CD14-positive monocyte (primary cell): ENCODE results near the gene SH3PXD2A. TPM values are rescaled to one million over a fixed set of nuclear protein-coding genes. Genes with fewer than 3 reads are reported as not detected.

ENCODE experiments used
- DNase-seq, 3 donors: peaks; one replicate each; pipeline ENCODE4 v3.0.0-alpha.2; 2011 to 2022
- H2AFZ ChIP-seq: 2 replicates; pipeline ENCODE4 v1.6.0; 2012; ENCODE audit warnings: mild to moderate bottlenecking, low read depth, low read length, inconsistent platforms; ENCODE audit not compliant: insufficient read depth, poor library complexity, severe bottlenecking
- H3K27ac ChIP-seq, 2 donors: 1 replicate in 1 of 2; 2 replicates in 1 of 2; pipeline ENCODE4 v1.5.1; 2012 to 2013; ENCODE audit warnings: low read length in 2 of 2, control low read depth in 1 of 2, inconsistent platforms in 1 of 2, low read depth in 1 of 2, mild to moderate bottlenecking in 1 of 2
- H3K27me3 ChIP-seq, 2 donors: one replicate each; pipeline versions ENCODE4 v1.6.0 to v1.6.1; 2011 to 2013; ENCODE audit warnings: low read length in 2 of 2; ENCODE audit not compliant: control insufficient read depth in 2 of 2, insufficient read depth in 2 of 2
- H3K36me3 ChIP-seq, 2 donors: replicated peaks in 1 of 2; 1 replicate in 1 of 2; 2 replicates in 1 of 2; pipeline versions ENCODE4 v1.5.1 to v1.6.1; 2012 to 2013; ENCODE audit warnings: low read length in 2 of 2, control low read depth in 1 of 2, inconsistent platforms in 1 of 2, mild to moderate bottlenecking in 1 of 2; ENCODE audit not compliant: insufficient read depth in 2 of 2, control insufficient read depth in 1 of 2
- H3K4me1 ChIP-seq, 2 donors: 1 replicate in 1 of 2; 2 replicates in 1 of 2; pipeline versions ENCODE4 v1.5.1 to v1.6.1; 2012 to 2013; ENCODE audit warnings: low read length in 2 of 2, control low read depth in 1 of 2, inconsistent platforms in 1 of 2, mild to moderate bottlenecking in 1 of 2, moderate library complexity in 1 of 2; ENCODE audit not compliant: insufficient read depth in 2 of 2, control insufficient read depth in 1 of 2
- H3K4me2 ChIP-seq: replicated peaks from 2 replicates; pipeline ENCODE3; 2012; ENCODE audit warnings: low read length, moderate library complexity, mild to moderate bottlenecking; ENCODE audit not compliant: poor library complexity, severe bottlenecking; ENCODE audit errors: extremely low read depth
- H3K4me3 ChIP-seq, 3 experiments: fragments of 200-600 bp in 1 of 3; sonication (generic) in 1 of 3; replicated peaks in 1 of 3; 1 replicate in 2 of 3; 2 replicates in 1 of 3; pipeline ENCODE4 v1.5.1; 2011 to 2013; ENCODE audit warnings: low read length in 3 of 3, mild to moderate bottlenecking in 3 of 3, control low read depth in 2 of 3, low read depth in 2 of 3, inconsistent platforms in 1 of 3, moderate library complexity in 1 of 3
- H3K79me2 ChIP-seq: 2 replicates; pipeline ENCODE4 v1.6.0; 2012; ENCODE audit warnings: mild to moderate bottlenecking, control low read depth, inconsistent platforms, low read length, moderate library complexity; ENCODE audit not compliant: insufficient read depth
- H3K9ac ChIP-seq: 2 replicates; pipeline ENCODE4 v1.6.0; 2017; ENCODE audit warnings: low read length, mild to moderate bottlenecking; ENCODE audit not compliant: insufficient read depth, poor library complexity, severe bottlenecking
- H3K9me3 ChIP-seq, 2 donors: replicated peaks in 1 of 2; 1 replicate in 1 of 2; 2 replicates in 1 of 2; pipeline versions ENCODE4 v1.5.1 to v1.6.1; 2012 to 2013; ENCODE audit warnings: low read length in 2 of 2, control low read depth in 1 of 2; ENCODE audit not compliant: control insufficient read depth in 1 of 2, insufficient read depth in 1 of 2
- H4K20me1 ChIP-seq: 2 replicates; pipeline ENCODE4 v1.6.0; 2012; ENCODE audit warnings: mild to moderate bottlenecking, low read length, control low read depth, moderate library complexity; ENCODE audit not compliant: insufficient read depth
- H3K27ac Mint-ChIP-seq, 7 donors: one replicate each; pipeline ENCODE4 v1.8.0; 2020; ENCODE audit warnings: mild to moderate bottlenecking in 7 of 7, mixed read lengths in 7 of 7, moderate library complexity in 6 of 7, inconsistent platforms in 2 of 7
- H3K27me3 Mint-ChIP-seq, 3 donors: one replicate each; pipeline ENCODE4 v1.8.0; 2021 to 2022; ENCODE audit warnings: low read depth in 3 of 3, mild to moderate bottlenecking in 3 of 3, mixed read lengths in 3 of 3, moderate library complexity in 3 of 3, inconsistent platforms in 1 of 3
- H3K36me3 Mint-ChIP-seq, 2 donors: one replicate each; pipeline ENCODE4 v1.8.0; 2020; ENCODE audit warnings: mixed read lengths in 2 of 2, inconsistent platforms in 1 of 2, mild to moderate bottlenecking in 1 of 2
- H3K4me1 Mint-ChIP-seq: one replicate; pipeline ENCODE4 v1.8.0; 2020; ENCODE audit warnings: mild to moderate bottlenecking, mixed read lengths
- H3K4me3 Mint-ChIP-seq, 2 donors: one replicate each; pipeline ENCODE4 v1.8.0; 2020; ENCODE audit warnings: mild to moderate bottlenecking in 2 of 2, mixed read lengths in 2 of 2, moderate library complexity in 1 of 2
- H3K9me3 Mint-ChIP-seq, 7 donors: one replicate each; pipeline ENCODE4 v1.8.0; 2020 to 2022; ENCODE audit warnings: mixed read lengths in 7 of 7, mild to moderate bottlenecking in 6 of 7, moderate library complexity in 6 of 7, inconsistent platforms in 2 of 7
- WGBS: methylation state at CpG from one replicate; pipeline ENCODE4 v1.1.5; 2013; ENCODE audit warnings: missing lambda C conversion rate; ENCODE audit not compliant: insufficient coverage; 5-methylcytosine and 5-hydroxymethylcytosine counted together
- intact Hi-C, 2 donors: fragments of 100-400 bp; cut with micrococcal nuclease; formaldehyde crosslinking; loops; one replicate each; pipeline versions ENCODE4 v1.15.0 to v1.15.1; 2023
- polyA plus RNA-seq, 3 donors: library from polyadenylated mRNA; depleted of rRNA in 1 of 3; unstranded in 2 of 3; stranded (reverse) in 1 of 3; fragments of 300-500 nt in 2 of 3; fragments of >200 nt in 1 of 3; fragmentation: Illumina TruSeq in 2 of 3; gene quantifications; 1 replicate in 2 of 3; 2 replicates in 1 of 3; pipeline ENCODE4 v1.2.3, GENCODE V29; 2012 to 2021
- TF ChIP-seq, protein P1 (sequence below): fragments of 200-600 bp; IDR thresholded peaks from one replicate; pipeline ENCODE4 v1.8.0; 2022; ENCODE audit warnings: antibody characterized with exemption, mild to moderate bottlenecking

Gene SH3PXD2A
- polyA plus RNA-seq, 3 donors: 0.01 to 0.76 (median 0.05) TPM

DNA sequence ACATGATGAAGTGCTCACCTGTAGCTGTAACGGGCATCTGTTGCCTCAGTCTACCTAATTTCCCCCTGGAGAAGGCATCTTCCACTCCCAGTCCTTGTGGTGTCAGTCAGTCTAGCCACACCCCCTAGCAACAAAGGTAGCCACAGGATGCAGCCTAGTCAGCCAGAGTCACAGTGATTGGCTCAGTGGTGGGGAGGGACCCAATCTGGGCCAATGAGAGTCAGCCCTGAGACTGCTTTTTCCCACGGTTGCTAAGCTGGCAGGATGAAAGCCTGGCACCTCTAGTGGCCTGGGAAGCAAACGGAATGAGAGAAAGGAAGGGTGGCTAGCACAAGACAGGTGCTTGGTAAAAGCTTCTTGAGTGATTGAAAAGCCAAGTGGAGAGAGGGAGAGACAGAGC is 118.6 kb downstream of the SH3PXD2A start:
- no peaks in the 10 kb centered on the region for H3K9me3 ChIP-seq
- WGBS: 91% methylated on average over 3 of the region's 3 CpGs

DNA sequence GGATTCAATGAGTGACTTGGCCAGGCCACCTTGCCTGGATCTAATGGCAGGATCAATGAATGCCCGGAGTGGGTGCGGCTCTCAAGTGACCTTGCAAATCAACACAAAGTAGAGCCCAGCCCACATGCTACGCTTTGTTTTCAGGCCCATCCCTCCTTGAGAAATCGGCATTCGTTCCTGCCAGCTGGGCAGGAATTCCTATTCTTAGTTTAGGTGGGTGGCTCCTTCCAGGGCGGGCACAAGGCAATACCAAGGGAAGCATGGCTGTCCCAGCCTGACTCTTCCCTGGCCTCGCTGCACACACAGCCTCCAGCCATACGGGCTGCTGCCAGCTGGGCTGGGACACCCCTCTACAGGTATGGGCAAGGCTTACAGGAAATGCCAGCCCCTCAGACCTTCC is 119.3 kb downstream of the SH3PXD2A start:
- no peaks in the 10 kb centered on the region for H3K79me2 ChIP-seq

More for the DNA sequence above, 118.6 kb downstream of the SH3PXD2A start:
- no peaks in the 10 kb centered on the region for H3K27me3 ChIP-seq
- no peak overlapping the region for H3K27ac Mint-ChIP-seq
- H4K20me1 ChIP-seq: no peaks in the 10 kb centered on the region
- H3K9me3 Mint-ChIP-seq: no peaks in the 10 kb centered on the region
- intact Hi-C loops: no loop called here
- no peaks in the 10 kb centered on the region for H3K79me2 ChIP-seq
- no peak overlapping the region for H3K9ac ChIP-seq
- peaks cover 4 to 7% (median 6%) of the 10 kb centered on the region in 3 donors for H3K27me3 Mint-ChIP-seq
- no peaks in the 10 kb centered on the region for H3K36me3 Mint-ChIP-seq
- no peak overlapping the region for H3K4me2 ChIP-seq
- H3K4me1 ChIP-seq: no peaks in the 10 kb centered on the region
- H3K4me3 ChIP-seq: no peak overlapping the region
- H3K27ac ChIP-seq: no peak overlapping the region
- no peak overlapping the region for H3K4me3 Mint-ChIP-seq
- no peaks in the 10 kb centered on the region for H3K36me3 ChIP-seq
- TF ChIP-seq, protein P1, sequence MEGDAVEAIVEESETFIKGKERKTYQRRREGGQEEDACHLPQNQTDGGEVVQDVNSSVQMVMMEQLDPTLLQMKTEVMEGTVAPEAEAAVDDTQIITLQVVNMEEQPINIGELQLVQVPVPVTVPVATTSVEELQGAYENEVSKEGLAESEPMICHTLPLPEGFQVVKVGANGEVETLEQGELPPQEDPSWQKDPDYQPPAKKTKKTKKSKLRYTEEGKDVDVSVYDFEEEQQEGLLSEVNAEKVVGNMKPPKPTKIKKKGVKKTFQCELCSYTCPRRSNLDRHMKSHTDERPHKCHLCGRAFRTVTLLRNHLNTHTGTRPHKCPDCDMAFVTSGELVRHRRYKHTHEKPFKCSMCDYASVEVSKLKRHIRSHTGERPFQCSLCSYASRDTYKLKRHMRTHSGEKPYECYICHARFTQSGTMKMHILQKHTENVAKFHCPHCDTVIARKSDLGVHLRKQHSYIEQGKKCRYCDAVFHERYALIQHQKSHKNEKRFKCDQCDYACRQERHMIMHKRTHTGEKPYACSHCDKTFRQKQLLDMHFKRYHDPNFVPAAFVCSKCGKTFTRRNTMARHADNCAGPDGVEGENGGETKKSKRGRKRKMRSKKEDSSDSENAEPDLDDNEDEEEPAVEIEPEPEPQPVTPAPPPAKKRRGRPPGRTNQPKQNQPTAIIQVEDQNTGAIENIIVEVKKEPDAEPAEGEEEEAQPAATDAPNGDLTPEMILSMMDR: no peak
- no peaks in the 10 kb centered on the region for H3K4me1 Mint-ChIP-seq
- no peak overlapping the region for H2AFZ ChIP-seq
- no peak for DNase-seq

More for the DNA sequence above, 119.3 kb downstream of the SH3PXD2A start:
- Mint-ChIP-seq H3K4me3 (no peak overlapping the region), H3K36me3 (no peaks in the 10 kb centered on the region), H3K27ac (no peak overlapping the region), H3K9me3 (no peaks in the 10 kb centered on the region), H3K27me3 (peaks cover 3 to 7% (median 4%) of the 10 kb centered on the region in 3 donors), H3K4me1 (no peaks in the 10 kb centered on the region)
- no peaks in the 10 kb centered on the region for H3K36me3 ChIP-seq
- intact Hi-C loops: no loop called here
- TF ChIP-seq, protein P1: no peak
- no peak overlapping the region for H3K4me3 ChIP-seq
- H3K4me1 ChIP-seq: no peaks in the 10 kb centered on the region
- 99% methylated on average over 8 of the region's 8 CpGs for WGBS
- DNase-seq: no peak
- H2AFZ ChIP-seq: no peak overlapping the region
- H3K4me2 ChIP-seq: no peak overlapping the region
- H3K27ac ChIP-seq: no peak overlapping the region
- H3K9me3 ChIP-seq: no peaks in the 10 kb centered on the region
- no peaks in the 10 kb centered on the region for H4K20me1 ChIP-seq
- H3K27me3 ChIP-seq: no peaks in the 10 kb centered on the region
- H3K9ac ChIP-seq: no peak overlapping the region
